ENCODE data around the gene GASK1A. TPM values are rescaled to one million over a fixed set of nuclear protein-coding genes. Genes with fewer than 3 reads are reported as not detected.

Gene GASK1A
- polyA plus RNA-seq, 2 of the 4 experiments (the other 2 are of a cell fraction), result not detected

GRCh38 chr3:42996633-42997075, 17.5 kb downstream of the GASK1A start:
- no peak overlapping the region for H3K27ac ChIP-seq
- FAIRE-seq, result no peak
- no peaks in the 10 kb centered on the region for H3K9me3 ChIP-seq
- 0% methylated on average over 1 of the region's 2 CpGs for WGBS (ENCODE audit: missing lambda C conversion rate)
- no peaks in the 10 kb centered on the region for H3K4me1 ChIP-seq
- no peak overlapping the region for H3K4me2 ChIP-seq
- POLR2A ChIA-PET, result no interaction called here
- CTCF ChIA-PET, result interaction anchor here (0.9 kb wide), 1 partner anchor 10 kb away, joined by 3 read pairs; no protein-coding TSS in a partner anchor
- no peak for DNase-seq (ENCODE audit: low read depth in 1 of 2, low spot score in 1 of 2)
- ATAC-seq, result no peak
- TF ChIP-seq NR3C1 (IDR thresholded peaks at IDR 0.05), result no peak
- no peak for TF ChIP-seq SREBF2 (IDR thresholded peaks at IDR 0.05)
- TF ChIP-seq HES2 (IDR thresholded peaks at IDR 0.05), result no peak
- TF ChIP-seq BCL3 (IDR thresholded peaks at IDR 0.05), result no peak
- TF ChIP-seq REST (IDR thresholded peaks at IDR 0.05), result no peak
- TF ChIP-seq EHF (CRISPR knock-in tag; IDR thresholded peaks at IDR 0.05), result no peak
- no peak for TF ChIP-seq TFCP2L1 (CRISPR knock-in tag; IDR thresholded peaks at IDR 0.05)
- TF ChIP-seq CHD4 (IDR thresholded peaks at IDR 0.05; ENCODE audit: borderline replicate concordance), result no peak
- TF ChIP-seq HOXB13 (CRISPR knock-in tag; IDR thresholded peaks at IDR 0.05; ENCODE audit: low read depth), result no peak
- no peak for TF ChIP-seq EHMT2 (IDR thresholded peaks at IDR 0.05; ENCODE audit: low read depth)
- no peak for TF ChIP-seq CTCF (IDR thresholded peaks at IDR 0.05)
- H3K4me3 ChIP-seq, result no peak overlapping the region

- TF ChIP-seq EHMT2 (IDR thresholded peaks at IDR 0.05; ENCODE audit: low read depth) (no peak), HDAC2 (IDR thresholded peaks at IDR 0.05) (no peak), JUNB (IDR thresholded peaks at IDR 0.05) (no peak), GATA3 (IDR thresholded peaks at IDR 0.05; ENCODE audit: borderline replicate concordance) (no peak), POLR2A (IDR thresholded peaks at IDR 0.05; ENCODE audit: low read length) (no peak)
- Histone ChIP-seq H3K4me1 (no peaks in the 10 kb centered on the region), H3K4me3 (no peak overlapping the region), H3K27ac (no peak overlapping the region), H3K9me3 (no peaks in the 10 kb centered on the region), H3K4me2 (no peak overlapping the region)
- 32% methylated on average over 2 of the region's 3 CpGs for WGBS (ENCODE audit: missing lambda C conversion rate)
- FAIRE-seq (no peak), ATAC-seq (no peak), DNase-seq (ENCODE audit: low read depth in 1 of 2, low spot score in 1 of 2) (no peak)
- CTCF ChIA-PET, result no interaction called here
- POLR2A ChIA-PET, result no interaction called here
These were observed 20.1 kb downstream of the GASK1A start for GRCh38 chr3:42999212-42999611.

GRCh38 chr3:42999632-43000031, 20.5 kb downstream of the GASK1A start:
- no peak for DNase-seq (ENCODE audit: low read depth in 1 of 2, low spot score in 1 of 2)
- H3K27ac ChIP-seq, result no peak overlapping the region
- CTCF ChIA-PET, result no interaction called here
- no peak overlapping the region for H3K4me2 ChIP-seq
- TF ChIP-seq CHD4 (IDR thresholded peaks at IDR 0.05; ENCODE audit: borderline replicate concordance), result no peak
- no peak for TF ChIP-seq NPAS2 (CRISPR knock-in tag; IDR thresholded peaks at IDR 0.05; ENCODE audit: borderline replicate concordance)
- no peak for TF ChIP-seq RFX5 (IDR thresholded peaks at IDR 0.05)
- TF ChIP-seq KDM5A (IDR thresholded peaks at IDR 0.05), result no peak
- no peak for TF ChIP-seq ZFP36 (IDR thresholded peaks at IDR 0.05; ENCODE audit: borderline replicate concordance, partially characterized antibody)
- no peak for TF ChIP-seq HOXB13 (CRISPR knock-in tag; IDR thresholded peaks at IDR 0.05; ENCODE audit: low read depth)
- TF ChIP-seq FOSL2 (IDR thresholded peaks at IDR 0.05), result no peak
- no peak for TF ChIP-seq FOSL2 (CRISPR knock-in tag; IDR thresholded peaks at IDR 0.05)
- TF ChIP-seq JUN (IDR thresholded peaks at IDR 0.05), result no peak
- no peak for TF ChIP-seq USF2 (IDR thresholded peaks at IDR 0.05)
- no peak for TF ChIP-seq ZSCAN20 (CRISPR knock-in tag; IDR thresholded peaks at IDR 0.05)
- TF ChIP-seq EHMT2 (IDR thresholded peaks at IDR 0.05; ENCODE audit: low read depth), result no peak
- no peak for TF ChIP-seq ELK1 (IDR thresholded peaks at IDR 0.05; ENCODE audit: low read depth, low read length)
- TF ChIP-seq HOXB5 (CRISPR knock-in tag; IDR thresholded peaks at IDR 0.05), result no peak
- TF ChIP-seq NFE2L2 (conservative IDR thresholded peaks at IDR 0.05; ENCODE audit: low read length), result no peak
- no peak overlapping the region for H3K4me3 ChIP-seq
- POLR2A ChIA-PET, result no interaction called here
- no peak for FAIRE-seq
- no peaks in the 10 kb centered on the region for H3K9me3 ChIP-seq
- 72% methylated on average over 4 of the region's 4 CpGs for WGBS (ENCODE audit: missing lambda C conversion rate)
- no peak for ATAC-seq
- H3K4me1 ChIP-seq, result no peaks in the 10 kb centered on the region

All from A549 (cell line).